Spleen (tissue), 11 donors: ENCODE data around the gene THAP8. TPM values are rescaled to one million over a fixed set of nuclear protein-coding genes. Genes with fewer than 3 reads are reported as not detected.

ENCODE experiments used
- DNase-seq: peaks from one replicate; pipeline ENCODE4 v3.0.0-alpha.2; 2020
- H3K27ac ChIP-seq, 8 donors: fragments of 200-600 bp; sonication (generic) in 7 of 8; 1 replicate in 4 of 8; 2 replicates in 4 of 8; pipeline versions ENCODE4 v1.5.0 to v1.8.0; 2016 to 2021; ENCODE audit warnings: inconsistent platforms in 4 of 8, mild to moderate bottlenecking in 4 of 8, moderate library complexity in 1 of 8
- H3K27me3 ChIP-seq, 7 donors: fragments of 200-600 bp; sonication (generic) in 6 of 7; replicated peaks in 1 of 7; 1 replicate in 4 of 7; 2 replicates in 3 of 7; pipeline versions ENCODE4 v1.5.0 to v1.8.0; 2016 to 2021; ENCODE audit warnings: inconsistent platforms in 3 of 7, mild to moderate bottlenecking in 1 of 7
- H3K36me3 ChIP-seq, 6 donors: fragments of 200-600 bp; sonication (generic) in 5 of 6; 1 replicate in 4 of 6; 2 replicates in 2 of 6; pipeline versions ENCODE4 v1.5.0 to v1.8.0; 2016 to 2021; ENCODE audit warnings: inconsistent platforms in 2 of 6
- H3K4me1 ChIP-seq, 6 donors: fragments of 200-600 bp; sonication (generic) in 5 of 6; 1 replicate in 3 of 6; 2 replicates in 3 of 6; pipeline versions ENCODE4 v1.5.0 to v1.8.0; 2016 to 2021; ENCODE audit warnings: inconsistent platforms in 3 of 6
- H3K4me3 ChIP-seq, 8 donors: fragments of 200-600 bp; sonication (generic) in 7 of 8; 1 replicate in 4 of 8; 2 replicates in 4 of 8; pipeline versions ENCODE4 v1.5.0 to v1.8.0; 2016 to 2021; ENCODE audit warnings: inconsistent platforms in 4 of 8, mild to moderate bottlenecking in 4 of 8, moderate library complexity in 2 of 8
- H3K9me3 ChIP-seq, 8 donors: fragments of 200-600 bp; sonication (generic) in 7 of 8; 1 replicate in 4 of 8; 2 replicates in 4 of 8; pipeline versions ENCODE4 v1.5.0 to v1.8.0; 2016 to 2021; ENCODE audit warnings: inconsistent platforms in 4 of 8
- POLR2A ChIP-seq, 3 donors: fragments of 450-650 bp; IDR thresholded peaks; one replicate each; pipeline ENCODE4 v1.5.1; 2017; ENCODE audit warnings: antibody characterized with exemption in 3 of 3, mild to moderate bottlenecking in 1 of 3
- POLR2AphosphoS5 ChIP-seq, 3 donors: sonication (generic); formaldehyde crosslinking; IDR thresholded peaks; one replicate each; pipeline ENCODE4 v1.5.1; 2017; ENCODE audit warnings: antibody characterized with exemption in 3 of 3
- WGBS, 5 donors: extraction: QIAGEN DNeasy Blood & Tissue Kit in 3 of 5; methylation state at CpG; one replicate each; pipeline versions ENCODE4 v1.1.5 to v1.1.7; 2013 to 2018; 5-methylcytosine and 5-hydroxymethylcytosine counted together
- intact Hi-C: fragments of 100-400 bp; cut with DNase I; formaldehyde crosslinking; loops from one replicate; pipeline ENCODE4 v1.15.0; 2023; ENCODE audit warnings: low total_unique reads
- polyA plus RNA-seq, 3 donors: library from polyadenylated mRNA; stranded (reverse); fragments of 200-250 nt; gene quantifications; one replicate each; pipeline ENCODE4 v1.2.1, GENCODE V29; 2013
- total RNA-seq, 7 donors: library from RNA; depleted of rRNA in 3 of 7; stranded (reverse); fragments of >200 nt in 3 of 7; fragmentation: NEBNext Ultra II Directional in 4 of 7; extraction: Animal tissue kit (Norgen Biotek cat#: 25700) in 4 of 7; gene quantifications; one replicate each; pipeline versions ENCODE4 v1.1.0 to v1.2.1, GENCODE V29; 2016 to 2021
- TF ChIP-seq, protein P1 (sequence below), 11 experiments: fragments of 200-600 bp in 7 of 11; fragments of 450-650 bp in 4 of 11; sonication (generic) in 4 of 11; IDR thresholded peaks in 8 of 11; conservative IDR thresholded peaks in 3 of 11; 1 replicate in 7 of 11; 2 replicates in 4 of 11; pipeline versions ENCODE4 v1.4.0 to v1.8.0; 2016 to 2021; ENCODE audit warnings: antibody characterized with exemption in 11 of 11, inconsistent platforms in 4 of 11, mild to moderate bottlenecking in 1 of 11
- donor health status: healthy with polysubstance abuse.
- donor health status: DM: no; HTN: no; CAD: no; lungs with moderate emphysema.
- donor health status: DM: no; HTN: no; CAD: no.
- donor health status: Bipolar disorder and iron deficiency.
- donor health status: healthy.
- donor health status: DM: no; HTN: no; CAD: no.
- donor health status: DM: yes; HTN: yes; CAD: no.

THAP8 gene
- total and polyA plus RNA-seq, 10 donors, result 2.4 to 7.9 (median 4.8) TPM

DNA sequence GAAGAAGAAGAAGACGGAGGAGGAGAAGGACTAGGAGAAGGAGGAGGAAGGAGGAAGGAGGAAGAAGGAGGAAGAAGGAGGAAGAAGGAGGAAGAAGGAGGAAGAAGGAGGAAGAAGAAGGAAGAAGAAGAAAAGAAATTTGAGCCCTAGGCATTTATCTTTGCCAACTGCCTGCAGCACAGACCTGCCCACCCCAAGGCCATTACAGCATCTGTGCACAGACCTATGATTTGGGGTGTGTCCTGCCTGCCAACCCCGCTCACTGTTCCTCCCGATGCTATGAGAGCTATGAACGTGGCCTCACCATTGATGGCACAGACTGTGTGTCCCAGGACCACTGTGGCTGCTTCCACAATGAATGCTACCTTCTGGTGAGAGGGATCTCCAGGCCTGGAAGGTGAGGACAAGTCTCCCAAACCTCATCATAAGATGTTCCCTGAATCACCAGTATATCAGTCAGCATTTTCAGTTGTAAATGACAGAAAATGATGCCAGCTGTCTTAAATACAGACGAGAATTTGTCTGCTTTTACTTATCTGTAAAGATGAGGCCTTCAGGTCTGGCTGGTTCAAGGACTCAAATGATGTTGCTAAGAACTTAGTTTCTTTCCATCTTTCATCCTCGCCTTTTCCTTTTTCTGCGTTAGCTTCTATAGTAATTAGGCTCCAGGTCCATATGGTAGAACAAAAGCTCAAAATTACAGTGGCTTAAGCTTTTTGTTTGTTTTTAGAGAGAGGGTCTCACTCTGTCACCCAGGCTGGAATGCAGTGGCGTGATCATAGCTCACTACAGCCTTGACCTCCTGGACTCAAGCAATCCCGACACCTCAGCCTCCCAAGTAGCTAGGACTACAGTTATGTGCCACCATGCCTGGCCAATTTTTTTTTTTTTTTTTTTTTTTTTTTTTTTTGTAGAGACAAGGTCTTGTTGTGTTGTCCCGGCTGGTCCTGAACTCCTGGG, 63.0 kb downstream of the THAP8 start:
- no peak for DNase-seq
- TF ChIP-seq POLR2AphosphoS5 (IDR thresholded peaks at IDR 0.05), result no peak
- TF ChIP-seq, protein P1, sequence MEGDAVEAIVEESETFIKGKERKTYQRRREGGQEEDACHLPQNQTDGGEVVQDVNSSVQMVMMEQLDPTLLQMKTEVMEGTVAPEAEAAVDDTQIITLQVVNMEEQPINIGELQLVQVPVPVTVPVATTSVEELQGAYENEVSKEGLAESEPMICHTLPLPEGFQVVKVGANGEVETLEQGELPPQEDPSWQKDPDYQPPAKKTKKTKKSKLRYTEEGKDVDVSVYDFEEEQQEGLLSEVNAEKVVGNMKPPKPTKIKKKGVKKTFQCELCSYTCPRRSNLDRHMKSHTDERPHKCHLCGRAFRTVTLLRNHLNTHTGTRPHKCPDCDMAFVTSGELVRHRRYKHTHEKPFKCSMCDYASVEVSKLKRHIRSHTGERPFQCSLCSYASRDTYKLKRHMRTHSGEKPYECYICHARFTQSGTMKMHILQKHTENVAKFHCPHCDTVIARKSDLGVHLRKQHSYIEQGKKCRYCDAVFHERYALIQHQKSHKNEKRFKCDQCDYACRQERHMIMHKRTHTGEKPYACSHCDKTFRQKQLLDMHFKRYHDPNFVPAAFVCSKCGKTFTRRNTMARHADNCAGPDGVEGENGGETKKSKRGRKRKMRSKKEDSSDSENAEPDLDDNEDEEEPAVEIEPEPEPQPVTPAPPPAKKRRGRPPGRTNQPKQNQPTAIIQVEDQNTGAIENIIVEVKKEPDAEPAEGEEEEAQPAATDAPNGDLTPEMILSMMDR (IDR thresholded peaks at IDR 0.05 in 8 of 11, conservative IDR thresholded peaks at IDR 0.05 in 3 of 11), result no peak
- no peak for TF ChIP-seq POLR2A (IDR thresholded peaks at IDR 0.05)
- intact Hi-C loops, result no loop called here

DNA sequence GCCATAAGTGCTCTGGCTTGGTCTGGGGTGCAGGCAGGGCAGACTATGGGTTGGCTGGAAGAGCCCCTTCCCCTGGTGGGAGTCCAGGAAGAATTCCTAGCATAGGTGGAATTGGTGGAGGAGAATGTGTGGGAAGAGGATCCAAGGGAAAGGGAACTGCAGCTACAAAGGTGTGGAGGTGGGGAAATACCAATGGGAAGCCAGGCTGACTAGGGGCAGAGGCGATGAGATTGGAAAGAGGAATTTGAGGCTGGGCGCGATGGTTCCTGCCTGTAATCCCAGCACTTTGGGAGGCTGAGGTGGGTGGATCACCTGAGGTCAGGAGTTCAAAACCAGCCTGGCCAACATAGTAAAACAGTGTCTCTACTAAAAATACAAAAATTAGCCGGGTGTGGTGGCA, 63.9 kb downstream of the THAP8 start:
- Histone ChIP-seq H3K27me3 (peaks cover 0 to 39% (median 12%) of the 10 kb centered on the region in 7 donors), H3K4me1 (peaks cover 0 to 30% (median 26%) of the 10 kb centered on the region in 6 donors), H3K4me3 (no peak overlapping the region), H3K9me3 (peaks cover 0 to 7% (median 0%) of the 10 kb centered on the region in 8 donors), H3K27ac (no peak overlapping the region), H3K36me3 (no peaks in the 10 kb centered on the region)
- WGBS, 5 donors, result 88 to 96% (median 91%) methylated on average over 4 of the region's 4 CpGs
- intact Hi-C loops, result no loop called here
- DNase-seq, result no peak
- TF ChIP-seq POLR2A (IDR thresholded peaks at IDR 0.05) (no peak), POLR2AphosphoS5 (IDR thresholded peaks at IDR 0.05) (no peak)
- TF ChIP-seq, protein P1 (IDR thresholded peaks at IDR 0.05 in 8 of 11, conservative IDR thresholded peaks at IDR 0.05 in 3 of 11), result no peak

More for the DNA sequence above, 63.0 kb downstream of the THAP8 start:
- WGBS, 5 donors, result 80 to 88% (median 83%) methylated on average over 10 of the region's 10 CpGs
- Histone ChIP-seq H3K9me3 (peaks cover 0 to 7% (median 0%) of the 10 kb centered on the region in 8 donors), H3K4me3 (no peak overlapping the region), H3K4me1 (peaks cover 5 to 39% (median 32%) of the 10 kb centered on the region in 6 donors), H3K27ac (no peak overlapping the region), H3K27me3 (peaks cover 0 to 30% (median 11%) of the 10 kb centered on the region in 7 donors), H3K36me3 (no peaks in the 10 kb centered on the region)

DNA sequence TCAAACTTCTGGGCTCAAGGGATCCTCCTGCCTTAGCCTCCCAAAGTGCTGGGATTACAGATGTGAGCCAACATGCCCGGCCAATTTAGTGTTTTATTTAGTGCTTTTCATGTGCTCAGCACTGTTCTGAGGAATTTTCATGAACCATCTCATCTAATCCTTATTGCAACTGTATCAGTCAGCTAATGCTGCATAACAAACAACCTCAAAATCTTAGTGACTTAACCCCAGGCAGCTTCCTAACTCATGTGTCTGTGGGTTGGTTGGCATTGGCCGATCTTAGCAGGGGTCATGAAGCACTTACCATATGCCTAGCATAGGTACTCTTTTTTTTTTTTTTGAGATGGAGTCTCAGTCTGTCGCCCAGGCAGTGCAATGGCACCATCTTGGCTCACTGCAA, 65.3 kb downstream of the THAP8 start:
- peaks cover 0 to 51% (median 12%) of the 10 kb centered on the region in 7 donors for H3K27me3 ChIP-seq
- no peak for DNase-seq
- no peaks in the 10 kb centered on the region for H3K36me3 ChIP-seq
- peaks cover 0 to 7% (median 0%) of the 10 kb centered on the region in 8 donors for H3K9me3 ChIP-seq
- TF ChIP-seq, protein P1 (IDR thresholded peaks at IDR 0.05 in 8 of 11, conservative IDR thresholded peaks at IDR 0.05 in 3 of 11), result no peak
- no peak for TF ChIP-seq POLR2AphosphoS5 (IDR thresholded peaks at IDR 0.05)
- no peak for TF ChIP-seq POLR2A (IDR thresholded peaks at IDR 0.05)
- H3K4me1 ChIP-seq, result peaks cover 0 to 18% (median 16%) of the 10 kb centered on the region in 6 donors
- intact Hi-C loops, result no loop called here
- no peak overlapping the region for H3K4me3 ChIP-seq
- no peak overlapping the region for H3K27ac ChIP-seq
- WGBS, 5 donors, result 90 to 100% (median 95%) methylated on average over 3 of the region's 3 CpGs

DNA sequence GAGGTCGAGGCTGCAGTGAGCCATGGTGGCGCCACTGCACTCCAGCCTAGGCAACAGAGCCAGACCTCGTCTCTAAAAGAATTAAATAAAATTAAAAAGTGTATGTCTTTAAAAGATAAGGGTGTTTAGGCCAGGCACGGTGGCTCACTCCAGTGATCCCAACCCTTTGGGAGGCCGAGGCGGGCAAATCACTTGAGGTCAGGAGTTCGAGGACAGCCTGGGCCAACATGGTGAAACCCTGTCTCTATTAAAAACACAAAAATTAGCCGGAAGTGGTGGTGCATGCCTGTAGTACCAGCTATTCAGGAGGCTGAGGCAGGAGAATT, 66.6 kb downstream of the THAP8 start:
- intact Hi-C loops, result no loop called here
- TF ChIP-seq POLR2A (IDR thresholded peaks at IDR 0.05) (no peak), POLR2AphosphoS5 (IDR thresholded peaks at IDR 0.05) (no peak)
- TF ChIP-seq, protein P1 (IDR thresholded peaks at IDR 0.05 in 8 of 11, conservative IDR thresholded peaks at IDR 0.05 in 3 of 11), result no peak
- WGBS, 5 donors, result 23 to 31% (median 27%) methylated on average over 8 of the region's 8 CpGs

More for the DNA sequence above, 66.6 kb downstream of the THAP8 start:
- Histone ChIP-seq H3K4me1 (peaks cover 0 to 16% (median 14%) of the 10 kb centered on the region in 6 donors), H3K27ac (no peak overlapping the region), H3K36me3 (no peaks in the 10 kb centered on the region), H3K4me3 (peak overlapping the region in 6 of 8 donors; percentile 27 to 74 (median 41)), H3K27me3 (peaks cover 0 to 61% (median 12%) of the 10 kb centered on the region in 7 donors), H3K9me3 (peaks cover 0 to 7% (median 0%) of the 10 kb centered on the region in 8 donors)
- DNase-seq, result no peak
